Subcutaneous adipose tissue (tissue), 4 donors: Measurements from ENCODE around the gene ANKRD17. TPM values are rescaled to one million over a fixed set of nuclear protein-coding genes. Genes with fewer than 3 reads are reported as not detected.

Source experiments
- CTCF ChIP-seq: fragments of 450-650 bp; IDR thresholded peaks from one replicate; pipeline ENCODE4 v1.5.1; 2016; ENCODE audit warnings: low read depth, mild to moderate bottlenecking, control low read depth, antibody characterized with exemption, moderate library complexity
- total RNA-seq, 4 donors: library from RNA; depleted of rRNA; stranded (reverse); fragments of >200 nt; gene quantifications; one replicate each; pipeline ENCODE4 v1.1.0, GENCODE V29; 2016

ANKRD17 gene
- total RNA-seq, 4 donors from 2014 or later, result 54.6 to 67.7 (median 57.5) TPM

GRCh38 chr4:73252001-73252400 lies 6.6 kb downstream of the ANKRD17 start:
- no peak for TF ChIP-seq CTCF

- no peak for TF ChIP-seq CTCF
Measured at GRCh38 chr4:73251384-73251783, 7.2 kb downstream of the ANKRD17 start.

GRCh38 chr4:73250642-73251041 lies 8.0 kb downstream of the ANKRD17 start:
- no peak for TF ChIP-seq CTCF

GRCh38 chr4:73248821-73249220 lies 9.8 kb downstream of the ANKRD17 start:
- no peak for TF ChIP-seq CTCF

GRCh38 chr4:73248416-73248815 lies 10.2 kb downstream of the ANKRD17 start:
- no peak for TF ChIP-seq CTCF

GRCh38 chr4:73247100-73247499 lies 11.5 kb downstream of the ANKRD17 start:
- no peak for TF ChIP-seq CTCF

- no peak for TF ChIP-seq CTCF
Measured at GRCh38 chr4:73245955-73246354, 12.6 kb downstream of the ANKRD17 start.
